ENCODE results near the gene HS6ST3. TPM values are rescaled to one million over a fixed set of nuclear protein-coding genes. Genes with fewer than 3 reads are reported as not detected.

The HS6ST3 gene
- total and polyA plus RNA-seq, 2 donors (not counting 3 experiments of a cell fraction or from before 2014, with no cell fraction given) = 0.03 to 0.15 TPM

DNA sequence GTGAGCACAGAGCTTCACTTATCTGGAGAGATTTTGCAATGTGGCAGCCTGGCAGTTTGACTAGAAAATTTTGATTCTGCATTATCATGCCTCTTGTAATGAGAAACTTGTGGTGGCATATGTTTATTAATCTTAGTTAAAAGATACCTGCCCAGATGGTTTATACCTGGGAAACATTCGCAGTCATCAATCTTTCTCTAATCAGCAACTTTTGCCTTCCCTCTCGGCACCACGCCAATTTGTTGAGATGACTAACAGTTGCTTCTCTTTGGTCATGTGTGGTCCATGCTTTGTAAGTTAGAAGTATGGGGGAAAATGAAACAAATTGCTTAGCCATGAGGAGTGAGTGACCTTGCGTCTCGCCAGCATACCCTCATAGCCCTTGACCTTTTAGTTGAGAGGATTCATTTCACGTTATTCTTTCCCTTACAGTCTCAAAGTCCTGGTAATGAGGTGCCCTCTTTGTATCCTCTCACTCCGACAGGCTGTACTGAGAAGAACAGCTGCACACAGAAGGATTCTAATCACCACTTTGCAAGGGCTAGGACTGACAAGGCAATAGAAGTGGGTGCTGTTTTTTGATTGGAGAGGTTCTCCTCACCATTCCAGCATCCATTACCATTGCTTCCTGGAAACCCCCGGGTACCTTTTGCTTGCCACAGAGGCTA, 703.0 kb downstream of the HS6ST3 start:
- Histone ChIP-seq H3K9me3 (replicated peaks; ENCODE audit: control insufficient read depth, insufficient read depth, low read length) (no peaks in the 10 kb centered on the region), H3K4me2 (ENCODE audit: insufficient read depth, low read length) (no peak overlapping the region), H3K27me3 (ENCODE audit: control insufficient read depth in 2 of 2, insufficient read depth in 2 of 2, low read length in 2 of 2) (no peaks in the 10 kb centered on the region), H4K20me1 (replicated peaks; ENCODE audit: control insufficient read depth, extremely low read depth, insufficient read depth, low read length) (no peaks in the 10 kb centered on the region), H3K4me3 (replicated peaks in 1 of 3; ENCODE audit: insufficient read depth in 1 of 3, low read depth in 1 of 3, low read length in 3 of 3) (no peak overlapping the region), H3K36me3 (ENCODE audit: control insufficient read depth in 2 of 2, extremely low read depth in 1 of 2, insufficient read depth in 2 of 2, low read length in 2 of 2) (no peaks in the 10 kb centered on the region), H2AFZ (ENCODE audit: low read depth, low read length) (no peak overlapping the region), H3K4me1 (ENCODE audit: control insufficient read depth, extremely low read depth, insufficient read depth, low read length) (no peaks in the 10 kb centered on the region), H3K27ac (ENCODE audit: insufficient read depth, low read depth, low read length) (no peak overlapping the region), H3K9ac (replicated peaks; ENCODE audit: extremely low read depth, insufficient read depth, low read length) (no peak overlapping the region), H3K79me2 (ENCODE audit: control insufficient read depth, insufficient read depth, low read length) (no peaks in the 10 kb centered on the region), H3K9me1 (replicated peaks; ENCODE audit: control insufficient read depth, extremely low read depth, insufficient read depth, low read length) (no peaks in the 10 kb centered on the region)
- POLR2A ChIA-PET = no interaction called here
- FAIRE-seq (no peak), DNase-seq (ENCODE audit: low read depth, low spot score) (no peak)
- dilution Hi-C loops (cut with MboI; ENCODE audit: extremely low pct_ligation_motif_present, low sequenced_read_pairs) = no loop called here
- CTCF ChIA-PET = no interaction called here
- BruUV-seq (replicated peaks) = no TSS peak
- no peak for TF ChIP-seq POLR2AphosphoS5 (IDR thresholded peaks at IDR 0.05; ENCODE audit: insufficient read depth, low read depth, low read length)
- intact Hi-C loops (cut with micrococcal nuclease) = no loop called here

DNA sequence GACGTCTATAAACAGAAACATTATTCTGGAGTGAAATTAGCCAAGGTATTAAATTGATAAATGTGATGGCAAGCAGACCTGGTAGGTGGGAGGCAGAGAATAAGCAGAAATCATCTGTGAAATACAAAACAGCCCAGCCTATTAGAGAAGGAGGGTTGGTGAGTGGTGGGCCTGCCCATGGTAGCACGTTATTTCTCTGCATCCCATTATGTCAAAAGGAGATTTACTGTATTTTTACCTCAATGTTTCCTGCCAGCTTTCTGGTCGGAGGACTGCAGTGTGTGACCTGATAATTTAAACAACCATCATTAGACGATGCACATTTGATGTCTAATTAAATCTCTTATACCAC, 703.5 kb downstream of the HS6ST3 start:
- intact Hi-C loops (cut with micrococcal nuclease) = no loop called here
- Histone ChIP-seq H3K9me1 (replicated peaks; ENCODE audit: control insufficient read depth, extremely low read depth, insufficient read depth, low read length) (no peaks in the 10 kb centered on the region), H3K4me3 (replicated peaks in 1 of 3; ENCODE audit: insufficient read depth in 1 of 3, low read depth in 1 of 3, low read length in 3 of 3) (no peak overlapping the region), H3K9me3 (replicated peaks; ENCODE audit: control insufficient read depth, insufficient read depth, low read length) (no peaks in the 10 kb centered on the region), H3K9ac (replicated peaks; ENCODE audit: extremely low read depth, insufficient read depth, low read length) (no peak overlapping the region), H3K27me3 (ENCODE audit: control insufficient read depth in 2 of 2, insufficient read depth in 2 of 2, low read length in 2 of 2) (no peaks in the 10 kb centered on the region), H2AFZ (ENCODE audit: low read depth, low read length) (no peak overlapping the region), H3K4me2 (ENCODE audit: insufficient read depth, low read length) (no peak overlapping the region), H3K4me1 (ENCODE audit: control insufficient read depth, extremely low read depth, insufficient read depth, low read length) (no peaks in the 10 kb centered on the region), H3K79me2 (ENCODE audit: control insufficient read depth, insufficient read depth, low read length) (no peaks in the 10 kb centered on the region), H3K36me3 (ENCODE audit: control insufficient read depth in 2 of 2, extremely low read depth in 1 of 2, insufficient read depth in 2 of 2, low read length in 2 of 2) (no peaks in the 10 kb centered on the region), H4K20me1 (replicated peaks; ENCODE audit: control insufficient read depth, extremely low read depth, insufficient read depth, low read length) (no peaks in the 10 kb centered on the region), H3K27ac (ENCODE audit: insufficient read depth, low read depth, low read length) (no peak overlapping the region)
- ChIA-PET POLR2A (no interaction called here), CTCF (no interaction called here)
- FAIRE-seq (no peak), DNase-seq (ENCODE audit: low read depth, low spot score) (no peak)
- dilution Hi-C loops (cut with MboI; ENCODE audit: extremely low pct_ligation_motif_present, low sequenced_read_pairs) = no loop called here
- BruUV-seq (replicated peaks) = no TSS peak
- no peak for TF ChIP-seq CTCF (IDR thresholded peaks at IDR 0.05; ENCODE audit: extremely low read depth in 1 of 2, insufficient read depth in 1 of 2, low read depth in 1 of 2, low read length in 2 of 2)
- TF ChIP-seq, protein P1, sequence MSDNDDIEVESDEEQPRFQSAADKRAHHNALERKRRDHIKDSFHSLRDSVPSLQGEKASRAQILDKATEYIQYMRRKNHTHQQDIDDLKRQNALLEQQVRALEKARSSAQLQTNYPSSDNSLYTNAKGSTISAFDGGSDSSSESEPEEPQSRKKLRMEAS (IDR thresholded peaks at IDR 0.05; ENCODE audit: insufficient read depth, insufficient read length) = no peak
- TF ChIP-seq EZH2 (IDR thresholded peaks at IDR 0.05; ENCODE audit: borderline replicate concordance, low read depth, low read length, severe bottlenecking) = no peak
- no peak for TF ChIP-seq FOS (IDR thresholded peaks at IDR 0.05; ENCODE audit: borderline replicate concordance, insufficient read depth, low read length)
- TF ChIP-seq MYC (IDR thresholded peaks at IDR 0.05; ENCODE audit: low read depth, low read length) = no peak
- no peak for TF ChIP-seq JUN (IDR thresholded peaks at IDR 0.05; ENCODE audit: borderline replicate concordance, insufficient read depth, insufficient read length, low read depth)
- no peak for TF ChIP-seq POLR2A (IDR thresholded peaks at IDR 0.05; ENCODE audit: low read depth, low read length)
- no peak for TF ChIP-seq GATA2 (IDR thresholded peaks at IDR 0.05; ENCODE audit: insufficient read depth, insufficient read length, low read depth, low read length)
- TF ChIP-seq POLR2AphosphoS5 (IDR thresholded peaks at IDR 0.05; ENCODE audit: insufficient read depth, low read depth, low read length) = no peak

Measured in endothelial cell of umbilical vein (primary cell).